Endothelial cell of umbilical vein (primary cell): ENCODE results near the gene A1CF. TPM values are rescaled to one million over a fixed set of nuclear protein-coding genes. Genes with fewer than 3 reads are reported as not detected.

Source experiments
- BruUV-seq: library from RNA; stranded (reverse); fragments of 400-500 nt; replicated peaks from 2 replicates; lab custom pipeline; 2021; lab: Mats Ljungman, UMichigan
- CTCF ChIA-PET: fragments of 300-600, 350-600 bp; sonication (Branson Sonifier 250); formaldehyde crosslinking; loops from one replicate; lab custom pipeline; 2021; ENCODE audit warnings: antibody characterized with exemption, inconsistent platforms; lab: Charles Lee
- POLR2A ChIA-PET: fragments of 300-600, 350-600 bp; sonication (Branson Sonifier 250); formaldehyde crosslinking; loops from one replicate; lab custom pipeline; 2021; ENCODE audit warnings: antibody characterized with exemption, inconsistent platforms; lab: Charles Lee
- DNase-seq: peaks from one replicate; pipeline ENCODE4 v3.0.0-alpha.2; 2011; ENCODE audit warnings: low read depth, low spot score
- FAIRE-seq: peaks from 2 replicates; lab custom pipeline; 2011; peaks lifted over from hg19 to GRCh38; lab: Jason Lieb, UNC
- H2AFZ ChIP-seq: 2 replicates; pipeline ENCODE4 v1.6.0; 2012; ENCODE audit warnings: low read depth, low read length, control low read depth, inconsistent platforms
- H3K27ac ChIP-seq: 2 replicates; pipeline ENCODE4 v1.5.1; 2011; ENCODE audit warnings: low read depth, mild to moderate bottlenecking, control low read depth, low read length, moderate library complexity; ENCODE audit not compliant: insufficient read depth
- H3K27me3 ChIP-seq, 2 experiments: 2 replicates each; pipeline versions ENCODE4 v1.6.0 to v1.6.1; 2011; ENCODE audit warnings: low read length in 2 of 2, mixed read lengths in 1 of 2; ENCODE audit not compliant: control insufficient read depth in 2 of 2, insufficient read depth in 2 of 2
- H3K36me3 ChIP-seq, 2 experiments: 2 replicates in 1 of 2; 3 replicates in 1 of 2; pipeline ENCODE4 v1.5.1; 2011; ENCODE audit warnings: low read length in 2 of 2, mild to moderate bottlenecking in 1 of 2, moderate library complexity in 1 of 2; ENCODE audit not compliant: control insufficient read depth in 2 of 2, insufficient read depth in 2 of 2; ENCODE audit errors: extremely low read depth in 1 of 2
- H3K4me1 ChIP-seq: 3 replicates; pipeline ENCODE4 v1.5.1; 2011; ENCODE audit warnings: mild to moderate bottlenecking, low read length; ENCODE audit not compliant: control insufficient read depth, insufficient read depth; ENCODE audit errors: extremely low read depth
- H3K4me2 ChIP-seq: 2 replicates; pipeline ENCODE4 v1.6.1; 2011; ENCODE audit warnings: low read length, control low read depth, mixed read lengths; ENCODE audit not compliant: insufficient read depth
- H3K4me3 ChIP-seq, 3 experiments: fragments of 200-600 bp in 1 of 3; sonication (generic), shearing (Covaris generic) in 1 of 3; replicated peaks in 1 of 3; 2 replicates each; pipeline ENCODE4 v1.5.1; 2011 to 2016; ENCODE audit warnings: control low read depth in 3 of 3, low read length in 3 of 3, mild to moderate bottlenecking in 2 of 3, inconsistent platforms in 1 of 3, low read depth in 1 of 3, moderate library complexity in 1 of 3; ENCODE audit not compliant: insufficient read depth in 1 of 3
- H3K79me2 ChIP-seq: 2 replicates; pipeline ENCODE4 v1.6.0; 2012; ENCODE audit warnings: low read length, inconsistent platforms; ENCODE audit not compliant: control insufficient read depth, insufficient read depth
- H3K9ac ChIP-seq: replicated peaks from 2 replicates; pipeline ENCODE3; 2011; ENCODE audit warnings: low read length, control low read depth; ENCODE audit not compliant: insufficient read depth; ENCODE audit errors: extremely low read depth
- H3K9me1 ChIP-seq: replicated peaks from 3 replicates; pipeline ENCODE4 v1.6.0; 2011; ENCODE audit warnings: mild to moderate bottlenecking, low read length; ENCODE audit not compliant: control insufficient read depth, insufficient read depth; ENCODE audit errors: extremely low read depth
- H3K9me3 ChIP-seq: replicated peaks from 2 replicates; pipeline ENCODE4 v1.5.1; 2012; ENCODE audit warnings: low read length, inconsistent platforms; ENCODE audit not compliant: control insufficient read depth, insufficient read depth
- H4K20me1 ChIP-seq: replicated peaks from 2 replicates; pipeline ENCODE3; 2011; ENCODE audit warnings: mild to moderate bottlenecking, low read length; ENCODE audit not compliant: control insufficient read depth, insufficient read depth; ENCODE audit errors: extremely low read depth
- FOS ChIP-seq: IDR thresholded peaks from 2 replicates; pipeline ENCODE4 v1.6.1; 2011; ENCODE audit warnings: mild to moderate bottlenecking, low read length, moderate library complexity, borderline replicate concordance; ENCODE audit not compliant: insufficient read depth
- GATA2 ChIP-seq: IDR thresholded peaks from 2 replicates; pipeline ENCODE4 v1.7.0; 2011; ENCODE audit warnings: low read depth, mild to moderate bottlenecking, moderate library complexity, mixed read lengths, low read length; ENCODE audit not compliant: insufficient read length, insufficient read depth
- JUN ChIP-seq: IDR thresholded peaks from 2 replicates; pipeline ENCODE4 v1.6.1; 2011; ENCODE audit warnings: borderline replicate concordance, low read depth; ENCODE audit not compliant: insufficient read length, insufficient read depth
- MAX ChIP-seq: IDR thresholded peaks from 2 replicates; pipeline ENCODE4 v1.6.1; 2011; ENCODE audit not compliant: insufficient read depth, insufficient read length
- MYC ChIP-seq: IDR thresholded peaks from one replicate; pipeline ENCODE4 v1.6.1; 2011; ENCODE audit warnings: mild to moderate bottlenecking, low read depth, low read length
- POLR2A ChIP-seq: IDR thresholded peaks from 2 replicates; pipeline ENCODE4 v1.6.1; 2012; ENCODE audit warnings: low read depth, mild to moderate bottlenecking, control low read depth, low read length
- POLR2AphosphoS5 ChIP-seq: IDR thresholded peaks from 2 replicates; pipeline ENCODE4 v1.6.1; 2012; ENCODE audit warnings: low read depth, mild to moderate bottlenecking, control low read depth, low read length, moderate library complexity; ENCODE audit not compliant: insufficient read depth
- dilution Hi-C: fragments of 300-500 bp; cut with MboI; formaldehyde crosslinking; loops from one replicate; pipeline ENCODE4 v1.15.0; 2019; ENCODE audit warnings: low sequenced_read_pairs; ENCODE audit not compliant: extremely low pct_ligation_motif_present
- intact Hi-C: fragments of 100-400 bp; cut with micrococcal nuclease; formaldehyde crosslinking; loops from one replicate; pipeline ENCODE4 v1.10.0; 2022
- polyA plus RNA-seq, 4 experiments: library from polyadenylated mRNA; depleted of rRNA in 3 of 4; stranded (reverse) in 3 of 4; unstranded in 1 of 4; fragments of >200 nt; gene quantifications; 2 replicates each; pipeline versions ENCODE4 v1.2.1 to v1.2.3, GENCODE V29; 2011 to 2012; ENCODE audit warnings: missing spikeins in 1 of 4
- total RNA-seq: library from RNA; stranded (reverse); gene quantifications from 2 replicates; pipeline ENCODE4 v1.2.3, GENCODE V29; 2021

The A1CF gene
- total and polyA plus RNA-seq, 2 donors (not counting 3 experiments of a cell fraction or from before 2014, with no cell fraction given), result not detected

- Histone ChIP-seq H3K27ac (no peak overlapping the region), H3K4me1 (no peaks in the 10 kb centered on the region), H3K4me3 (no peak overlapping the region), H3K9ac (no peak overlapping the region), H2AFZ (no peak overlapping the region), H4K20me1 (no peaks in the 10 kb centered on the region), H3K79me2 (no peaks in the 10 kb centered on the region), H3K9me3 (no peaks in the 10 kb centered on the region), H3K27me3 (peaks cover 14 to 19% of the 10 kb centered on the region in 2 experiments), H3K36me3 (no peaks in the 10 kb centered on the region), H3K9me1 (no peaks in the 10 kb centered on the region), H3K4me2 (no peak overlapping the region)
- DNase-seq, result no peak
- FAIRE-seq, result no peak
- dilution Hi-C loops (no loop called here), intact Hi-C loops (no loop called here)
- no TSS peak for BruUV-seq
- TF ChIP-seq JUN, result no peak
- TF ChIP-seq MYC, result no peak
- TF ChIP-seq MAX, result no peak
- no peak for TF ChIP-seq POLR2A
- ChIA-PET CTCF (no interaction called here), POLR2A (no interaction called here)
Observed at GRCh38 chr10:50862719-50863118, 22.7 kb downstream of the A1CF start.

- H3K27ac ChIP-seq, result no peak overlapping the region
- no peak for FAIRE-seq
- no peaks in the 10 kb centered on the region for H3K79me2 ChIP-seq
- no peaks in the 10 kb centered on the region for H4K20me1 ChIP-seq
- ChIA-PET POLR2A (no interaction called here), CTCF (no interaction called here)
- intact Hi-C loops (no loop called here), dilution Hi-C loops (no loop called here)
- H3K4me1 ChIP-seq, result no peaks in the 10 kb centered on the region
- TF ChIP-seq JUN, result no peak
- TF ChIP-seq POLR2AphosphoS5, result no peak
- TF ChIP-seq FOS, result no peak
- TF ChIP-seq GATA2, result no peak
- no peak for TF ChIP-seq MYC
- no peak for DNase-seq
- peaks cover 17 to 19% of the 10 kb centered on the region in 2 experiments for H3K27me3 ChIP-seq
- H3K9me1 ChIP-seq, result no peaks in the 10 kb centered on the region
- BruUV-seq, result no TSS peak
- no peak overlapping the region for H2AFZ ChIP-seq
- H3K4me3 ChIP-seq, result no peak overlapping the region
- no peak overlapping the region for H3K9ac ChIP-seq
- no peak overlapping the region for H3K4me2 ChIP-seq
- H3K9me3 ChIP-seq, result no peaks in the 10 kb centered on the region
- no peaks in the 10 kb centered on the region for H3K36me3 ChIP-seq
Observed at GRCh38 chr10:50861370-50861769, 24.1 kb downstream of the A1CF start.
